ENCODE measurements around the gene MYF6.
"Not testable (repeated sequence)": the region's sequence is repeated elsewhere in the genome, so short reads cannot be mapped to it uniquely, and the experiment has no call there.

Gene MYF6

GRCh38 chr12:80707126-80707829, at the start of gene MYF6:
Gene MYF6, plus strand, starts transcription at chr12:80707634. Its CDS starts 86 bp downstream, at chr12:80707720.
- DNase-seq = no peak

GRCh38 chr12:80659512-80660063, 47.8 kb upstream of the MYF6 start:
- no peak for DNase-seq

GRCh38 chr12:80662586-80662985, 44.8 kb upstream of the MYF6 start:
- no peak for DNase-seq

- no peak for DNase-seq
Observed at GRCh38 chr12:80670214-80670613, 37.2 kb upstream of the MYF6 start.

DNA sequence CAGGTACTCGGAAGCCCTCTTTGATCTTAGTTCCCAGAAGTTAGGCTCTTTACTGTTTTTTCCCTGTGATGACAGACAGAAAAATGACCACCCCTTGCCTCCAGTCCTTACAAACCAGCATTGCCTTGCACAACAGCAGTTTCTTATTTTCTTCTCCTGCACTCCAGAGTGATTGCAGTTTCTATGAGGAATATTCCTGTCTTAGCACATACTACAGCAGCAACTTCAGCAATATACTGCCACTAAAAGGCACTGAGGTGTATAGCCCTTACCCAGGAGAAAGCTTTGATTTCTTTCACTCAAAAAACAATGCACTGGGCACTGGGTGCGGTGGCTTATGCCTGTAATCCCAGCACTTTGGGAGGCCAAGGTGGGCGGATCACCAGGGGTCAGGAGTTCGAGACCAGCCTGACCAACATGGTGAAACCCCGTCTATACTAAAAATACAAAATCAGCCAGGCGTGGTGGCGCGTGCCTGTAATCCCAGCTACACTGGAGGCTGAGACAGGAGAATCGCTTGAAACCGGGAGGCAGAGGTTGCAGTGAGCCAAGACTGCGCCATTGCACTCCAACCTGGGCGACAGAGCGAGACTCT, 31.3 kb upstream of the MYF6 start:
- DNase-seq = not testable (repeated sequence)

DNA sequence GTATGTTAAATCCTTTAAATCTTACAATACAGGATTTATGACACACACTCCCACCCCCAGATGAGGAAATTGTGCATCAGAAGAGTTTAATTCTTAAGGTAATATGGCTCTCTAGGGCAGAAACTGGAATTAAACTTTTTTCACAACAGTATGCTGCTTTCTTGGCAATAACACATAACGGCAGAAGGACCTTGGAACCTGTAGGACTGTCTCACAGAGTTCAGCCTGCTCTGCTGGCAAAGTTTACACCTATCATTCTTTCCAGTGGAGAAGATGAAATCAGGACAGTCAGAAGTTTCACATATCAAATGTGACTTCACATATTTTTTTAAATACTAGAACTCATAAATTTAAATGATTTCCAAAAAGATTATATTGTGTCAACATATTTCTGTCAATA, 30.6 kb upstream of the MYF6 start:
- DNase-seq = no peak

GRCh38 chr12:80677994-80678393, 29.4 kb upstream of the MYF6 start:
- no peak for DNase-seq

DNA sequence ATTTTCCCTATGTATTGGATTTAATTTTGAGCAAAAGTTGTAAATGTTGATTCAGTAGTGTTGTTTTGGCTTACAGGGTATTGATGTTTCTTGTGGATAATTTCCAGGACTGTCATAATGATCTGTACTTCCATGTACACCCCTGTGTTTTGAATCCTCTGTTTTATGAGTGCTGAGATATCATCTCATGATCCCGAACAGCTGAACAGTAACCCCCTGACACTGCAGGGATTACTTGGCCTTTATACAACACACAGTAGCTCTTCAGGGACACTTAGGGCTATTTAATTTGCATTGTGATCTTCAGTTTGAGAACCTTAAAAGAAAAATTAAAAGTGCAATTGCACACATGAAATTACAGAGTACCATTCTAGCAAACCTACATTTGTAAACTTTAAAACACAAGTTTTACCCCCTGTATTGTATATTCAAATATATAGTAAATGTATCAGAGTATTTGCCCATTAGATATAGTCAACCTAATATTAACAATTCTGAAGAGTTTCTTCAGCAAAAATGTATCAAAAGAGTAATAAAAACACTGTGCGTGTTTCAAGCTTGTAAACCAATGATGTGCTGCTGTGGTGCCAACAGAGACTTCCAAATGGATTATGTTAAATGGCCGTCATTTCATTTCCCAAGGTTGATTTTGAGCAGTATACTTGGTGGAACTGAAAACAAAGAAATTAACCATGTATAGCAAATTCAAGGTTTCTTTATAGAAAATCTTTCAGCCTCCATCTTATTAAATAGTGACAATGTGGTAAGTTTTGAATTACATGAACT, 27.9 kb upstream of the MYF6 start:
- no peak for DNase-seq

- DNase-seq = no peak
Observed at GRCh38 chr12:80681287-80681686, 26.1 kb upstream of the MYF6 start.

GRCh38 chr12:80681786-80682185, 25.6 kb upstream of the MYF6 start:
- DNase-seq = no peak

DNA sequence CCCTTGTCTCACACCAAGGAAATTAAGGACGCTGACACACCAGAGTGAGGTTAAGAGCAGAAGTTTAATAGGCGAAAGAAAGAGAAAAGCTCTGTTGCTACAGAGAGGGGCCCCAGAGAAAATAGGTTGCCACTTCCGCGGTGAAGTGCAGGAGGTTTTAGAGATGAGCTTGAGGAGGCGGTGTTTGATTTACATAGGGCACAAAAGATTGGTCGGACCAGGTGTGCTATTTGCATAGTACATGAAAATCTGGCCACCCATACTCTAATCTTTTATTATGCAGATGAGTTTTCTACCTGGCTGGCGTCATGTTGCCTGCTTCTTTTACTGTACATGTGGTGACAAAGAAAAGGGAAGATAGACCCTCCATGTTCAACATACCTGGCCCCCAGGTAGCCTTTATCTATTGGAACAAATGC, 23.3 kb upstream of the MYF6 start:
- DNase-seq = no peak

- DNase-seq = no peak
Observed at GRCh38 chr12:80690090-80690489, 17.3 kb upstream of the MYF6 start.

DNA sequence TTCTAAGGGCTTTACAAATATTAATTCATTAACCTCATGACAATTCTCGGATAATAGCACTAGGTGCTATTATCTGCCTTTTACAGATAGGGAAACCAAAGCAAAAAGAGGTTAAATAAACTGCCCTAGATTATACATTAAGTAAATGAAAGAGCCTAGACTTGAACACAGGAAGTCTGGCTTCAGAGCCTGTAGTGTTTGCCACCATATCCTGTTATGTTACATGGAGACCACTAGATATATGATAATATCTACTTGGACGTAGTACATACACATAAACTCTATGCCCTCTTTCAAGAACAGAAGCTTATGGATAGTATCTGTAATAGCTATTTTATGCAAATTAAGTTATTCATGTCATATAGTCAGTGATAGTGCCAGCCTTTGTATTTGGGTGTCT, 16.9 kb upstream of the MYF6 start:
- no peak for DNase-seq

GRCh38 chr12:80692114-80692513, 15.3 kb upstream of the MYF6 start:
- DNase-seq = no peak

DNA sequence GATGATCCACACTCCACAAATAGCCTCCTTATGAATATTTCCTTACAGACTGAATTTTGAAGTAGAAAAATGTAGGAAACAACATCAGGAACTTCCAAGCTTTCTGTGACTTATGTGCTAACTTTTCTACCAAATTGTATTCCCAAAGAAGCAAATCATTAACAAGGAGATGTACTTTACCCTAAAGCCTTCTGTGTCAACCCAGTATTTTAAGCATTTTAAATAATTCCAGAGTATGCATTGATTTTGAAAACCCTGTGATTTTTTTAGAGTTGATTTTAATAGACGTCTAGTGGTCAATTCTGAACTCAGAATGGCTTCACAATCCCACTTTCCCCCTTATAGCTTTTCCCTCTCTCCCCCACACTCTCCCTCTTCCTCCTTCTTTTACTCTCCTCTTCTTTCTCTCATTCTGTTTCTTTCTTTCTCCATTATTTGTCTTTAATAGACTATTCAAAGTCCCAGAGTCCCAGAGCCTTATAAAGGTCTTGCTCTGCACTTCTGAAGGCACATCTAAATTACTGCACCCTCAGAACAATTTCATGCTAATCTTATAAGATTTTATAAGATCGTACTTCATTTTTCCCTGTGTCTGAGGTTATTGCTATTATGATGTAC, 10.1 kb upstream of the MYF6 start:
- no peak for DNase-seq

DNA sequence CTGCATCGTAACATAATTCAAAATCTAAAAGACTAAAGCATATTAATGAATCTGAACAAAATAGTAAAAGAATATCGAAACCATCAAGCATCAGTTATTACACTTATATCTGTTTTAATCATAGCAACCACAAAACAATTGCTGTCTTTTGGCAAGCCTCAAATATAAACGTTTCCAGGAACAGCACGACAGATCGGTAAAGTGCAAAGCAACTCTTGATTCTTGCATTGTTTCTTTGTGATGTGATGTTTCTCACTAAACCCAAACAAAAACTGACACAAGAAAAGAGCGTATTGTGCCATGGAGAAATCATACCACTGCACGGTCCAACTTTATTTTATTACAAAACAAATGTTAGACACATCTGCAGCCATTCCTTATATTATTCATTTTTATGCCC, 9.2 kb upstream of the MYF6 start:
- DNase-seq = no peak

GRCh38 chr12:80698847-80699542, 8.4 kb upstream of the MYF6 start:
- no peak for DNase-seq

- no peak for DNase-seq
Observed at GRCh38 chr12:80700327-80700726, 7.1 kb upstream of the MYF6 start.

- DNase-seq = no peak
Observed at GRCh38 chr12:80701388-80701787, 6.0 kb upstream of the MYF6 start.

GRCh38 chr12:80702889-80703805, 4.3 kb upstream of the MYF6 start:
- DNase-seq = no peak

DNA sequence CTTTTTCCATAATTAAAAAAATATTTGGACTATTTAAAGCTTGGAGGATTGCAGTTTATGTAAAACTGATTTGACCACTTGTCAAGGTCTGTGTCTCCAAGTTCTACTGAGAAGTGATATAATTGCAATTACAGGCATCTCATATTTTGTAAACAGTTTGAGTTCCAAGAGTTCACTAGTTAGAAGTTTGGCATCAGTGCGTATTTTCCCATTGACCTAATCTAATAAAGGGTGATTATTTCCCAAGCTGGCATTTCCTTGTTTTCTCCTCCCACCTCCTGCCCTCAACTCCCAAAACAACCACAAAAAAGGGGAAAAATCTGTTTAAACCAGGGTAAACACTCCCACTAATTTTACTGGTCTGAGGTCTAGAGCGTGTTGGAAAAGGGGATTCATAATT, 3.0 kb upstream of the MYF6 start:
- DNase-seq = no peak

DNA sequence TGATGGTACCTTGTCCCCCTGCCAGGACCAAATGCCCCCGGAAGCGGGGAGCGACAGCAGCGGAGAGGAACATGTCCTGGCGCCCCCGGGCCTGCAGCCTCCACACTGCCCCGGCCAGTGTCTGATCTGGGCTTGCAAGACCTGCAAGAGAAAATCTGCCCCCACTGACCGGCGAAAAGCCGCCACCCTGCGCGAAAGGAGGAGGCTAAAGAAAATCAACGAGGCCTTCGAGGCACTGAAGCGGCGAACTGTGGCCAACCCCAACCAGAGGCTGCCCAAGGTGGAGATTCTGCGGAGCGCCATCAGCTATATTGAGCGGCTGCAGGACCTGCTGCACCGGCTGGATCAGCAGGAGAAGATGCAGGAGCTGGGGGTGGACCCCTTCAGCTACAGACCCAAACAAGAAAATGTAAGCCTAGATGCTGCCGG, 410 bp downstream of the MYF6 start:
- no peak for DNase-seq
